NCI-H748 (cell line): ENCODE measurements around the gene SULT2B1.

Experiments used
- DNase-seq: peaks from one replicate; lab custom pipeline; 2025; ENCODE audit not compliant: unreplicated experiment; lab: John Stamatoyannopoulos, UW

The SULT2B1 gene

DNA sequence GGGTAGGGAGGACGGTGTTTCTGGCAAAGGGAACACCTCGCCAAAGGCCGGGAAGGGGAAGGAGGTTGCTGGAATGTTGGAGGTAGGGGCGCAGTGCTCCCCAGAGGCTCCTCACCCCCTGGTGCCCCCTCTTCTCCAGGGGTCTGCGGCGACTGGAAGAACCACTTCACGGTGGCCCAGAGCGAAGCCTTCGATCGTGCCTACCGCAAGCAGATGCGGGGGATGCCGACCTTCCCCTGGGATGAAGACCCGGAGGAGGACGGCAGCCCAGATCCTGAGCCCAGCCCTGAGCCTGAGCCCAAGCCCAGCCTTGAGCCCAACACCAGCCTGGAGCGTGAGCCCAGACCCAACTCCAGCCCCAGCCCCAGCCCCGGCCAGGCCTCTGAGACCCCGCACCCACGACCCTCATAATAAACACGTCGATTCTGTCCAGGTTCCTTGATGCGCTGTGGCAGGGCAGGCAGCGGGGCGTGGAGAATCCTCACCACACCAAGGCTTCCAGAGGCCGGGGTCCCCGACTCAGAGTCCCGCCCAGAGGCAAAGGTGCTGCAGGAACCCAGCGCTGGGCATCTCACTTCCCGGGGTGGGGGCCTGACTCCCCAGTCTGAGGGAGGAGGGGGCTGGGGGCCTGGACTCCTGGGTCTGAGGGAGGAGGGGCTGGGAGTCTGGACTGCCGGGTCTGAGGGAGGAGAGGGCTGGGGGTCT is 47.2 kb downstream of the SULT2B1 start:
- no peak for DNase-seq

DNA sequence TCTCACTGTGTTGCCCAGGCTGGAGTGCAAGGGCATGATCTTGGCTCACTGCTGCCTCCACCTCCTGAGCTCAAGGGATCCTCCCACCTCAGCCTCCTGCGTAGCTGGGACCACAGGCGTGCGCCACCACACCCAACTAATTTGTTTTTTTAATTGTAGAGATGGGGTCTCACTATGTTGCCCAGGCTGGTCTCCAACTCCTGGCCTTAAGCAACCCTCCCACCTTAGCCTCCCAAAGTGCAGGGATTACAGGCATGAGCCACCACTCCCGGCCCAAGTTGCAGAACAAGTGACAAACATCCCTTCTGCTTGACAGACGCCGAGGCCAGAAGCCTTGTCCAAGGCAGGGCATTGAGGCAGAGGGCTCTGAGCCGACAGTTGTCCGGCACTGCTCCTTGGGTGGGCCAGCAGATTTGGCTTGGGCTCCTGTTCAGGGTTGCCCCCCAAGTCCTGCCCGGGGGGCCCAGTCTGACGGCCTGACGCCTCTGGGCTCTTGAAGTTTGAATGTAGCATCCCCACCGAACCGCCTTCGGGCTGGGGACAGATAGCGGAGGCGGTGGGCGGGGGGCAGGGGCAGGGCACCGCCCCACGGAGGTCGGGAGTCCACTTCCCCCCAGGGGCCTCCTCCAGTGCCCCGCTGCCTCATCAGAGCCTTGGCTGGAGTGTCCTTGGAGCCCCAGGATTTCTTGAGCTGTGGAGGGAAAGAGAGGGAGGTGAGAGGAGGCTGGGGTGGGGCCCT is 48.9 kb downstream of the SULT2B1 start:
- no peak for DNase-seq

GRCh38 chr19:48603001-48603400 is 51.0 kb downstream of the SULT2B1 start:
- DNase-seq, result no peak

- no peak for DNase-seq
Observed at GRCh38 chr19:48603449-48603848, 51.5 kb downstream of the SULT2B1 start.

DNA sequence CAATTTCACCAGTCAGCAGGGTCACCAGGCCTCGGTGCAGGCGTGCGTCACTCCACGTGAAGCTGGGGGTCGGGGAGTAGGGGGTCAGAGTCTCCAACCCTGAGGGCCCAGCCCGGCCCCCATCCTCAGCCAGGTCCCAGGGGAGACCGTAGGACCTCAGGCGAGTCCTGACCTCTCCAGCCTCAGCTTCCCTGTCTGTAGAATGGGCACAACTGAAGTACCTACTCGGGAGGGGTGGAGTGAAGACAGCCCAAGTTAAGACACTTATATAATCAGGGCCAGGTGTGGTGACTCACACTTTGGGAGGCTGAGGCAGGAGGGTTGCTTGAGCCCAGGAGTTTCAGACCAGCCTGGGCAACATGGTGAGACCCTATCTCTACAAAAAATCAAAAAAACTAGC is 51.9 kb downstream of the SULT2B1 start:
- DNase-seq, result no peak

- no peak for DNase-seq
Observed at GRCh38 chr19:48606463-48607358, 54.7 kb downstream of the SULT2B1 start, which contains the start of gene SPACA4. SPACA4 (plus strand) TSS chr19:48606742; CDS start chr19:48606979, 237 bp downstream.

GRCh38 chr19:48607359-48607755 is 55.4 kb downstream of the SULT2B1 start:
- no peak for DNase-seq

- peak; percentile 80 for DNase-seq
Observed at GRCh38 chr19:48608798-48609263, 56.9 kb downstream of the SULT2B1 start.

DNA sequence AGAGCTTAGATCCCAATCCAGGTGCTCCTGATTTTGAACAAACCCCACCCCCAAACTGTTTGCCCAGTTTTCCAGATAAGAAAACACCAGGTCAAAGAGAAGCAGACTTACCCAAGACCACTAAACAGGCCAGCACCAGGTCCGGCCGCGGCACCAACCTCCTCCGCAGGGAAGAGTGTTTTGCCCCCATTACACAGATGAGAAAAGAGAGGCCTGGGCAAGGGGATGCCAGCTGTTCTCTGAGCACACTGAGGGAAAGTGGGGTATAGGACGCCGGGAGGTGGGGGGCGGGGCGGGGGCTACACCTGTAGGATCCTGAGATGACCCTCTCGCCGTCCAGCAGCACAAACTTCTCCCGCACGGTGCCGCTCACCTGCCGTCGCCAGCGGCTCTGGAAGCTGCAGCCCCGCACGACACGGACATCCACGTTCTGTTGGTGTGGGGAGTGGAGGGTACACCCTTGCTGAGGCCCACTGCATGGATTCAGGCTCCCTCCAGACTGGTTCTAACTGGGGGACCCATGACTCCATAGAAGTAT is 57.7 kb downstream of the SULT2B1 start:
- no peak for DNase-seq

DNA sequence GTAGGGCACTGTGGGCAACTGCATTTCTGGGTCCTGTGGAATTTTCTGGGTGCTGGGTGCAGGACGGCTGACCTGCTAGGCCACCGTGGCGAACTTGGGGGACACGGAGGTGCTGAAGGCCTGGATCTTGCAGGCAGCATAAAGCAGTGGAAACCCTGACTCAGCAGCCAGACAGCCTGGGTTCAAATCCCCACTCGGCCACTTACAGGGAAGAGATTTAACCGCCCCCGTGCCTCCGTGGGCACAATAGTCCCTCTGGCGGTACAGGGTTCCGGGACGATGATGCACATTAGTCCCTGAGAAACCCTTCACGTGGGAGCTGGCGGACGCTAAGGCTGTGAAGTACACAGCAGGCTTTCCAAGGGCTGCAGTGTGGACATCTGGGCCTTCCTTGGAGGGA is 59.9 kb downstream of the SULT2B1 start:
- DNase-seq, result no peak

DNA sequence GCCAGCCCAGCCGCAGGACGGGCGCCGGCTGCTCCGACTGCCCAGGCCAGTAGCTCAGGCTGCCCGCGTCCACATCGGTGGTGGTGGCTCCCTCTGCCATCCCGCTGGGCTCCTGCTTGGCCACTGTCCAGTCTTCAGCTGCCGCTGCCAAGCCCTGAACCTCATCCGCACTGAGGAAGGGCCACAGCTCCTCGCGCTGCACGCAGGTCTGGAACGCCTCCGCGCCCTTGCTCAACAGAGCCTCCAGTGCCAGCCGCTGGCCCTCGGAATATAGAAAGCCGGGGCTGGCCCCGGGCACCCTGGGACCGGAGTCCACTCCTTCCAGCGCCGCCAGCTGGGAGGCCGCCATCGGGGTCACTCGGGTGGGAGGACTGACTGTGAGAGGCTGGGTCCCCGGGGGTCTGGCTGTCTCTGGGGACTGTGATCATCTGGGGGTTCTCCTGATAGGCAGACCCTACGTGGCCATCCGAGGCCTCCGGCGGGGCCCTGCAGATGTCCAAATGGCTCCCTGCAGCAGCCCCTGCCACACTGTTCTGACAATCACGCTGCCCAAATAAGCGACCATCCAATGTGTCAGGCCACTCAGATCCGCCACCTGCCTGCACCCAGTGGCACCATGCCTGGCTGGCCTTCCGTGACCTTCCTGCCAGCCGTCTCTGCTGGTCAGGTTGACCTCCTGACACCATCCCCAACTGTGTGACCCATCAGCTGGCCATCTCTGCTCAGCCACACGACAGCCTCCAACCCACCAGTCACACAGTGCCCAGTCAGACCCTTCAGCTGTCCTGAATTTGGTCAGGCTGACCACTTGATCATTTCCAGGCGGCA is 61.3 kb downstream of the SULT2B1 start:
- DNase-seq, result no peak

GRCh38 chr19:48613852-48614435 is 62.0 kb downstream of the SULT2B1 start:
- no peak for DNase-seq

DNA sequence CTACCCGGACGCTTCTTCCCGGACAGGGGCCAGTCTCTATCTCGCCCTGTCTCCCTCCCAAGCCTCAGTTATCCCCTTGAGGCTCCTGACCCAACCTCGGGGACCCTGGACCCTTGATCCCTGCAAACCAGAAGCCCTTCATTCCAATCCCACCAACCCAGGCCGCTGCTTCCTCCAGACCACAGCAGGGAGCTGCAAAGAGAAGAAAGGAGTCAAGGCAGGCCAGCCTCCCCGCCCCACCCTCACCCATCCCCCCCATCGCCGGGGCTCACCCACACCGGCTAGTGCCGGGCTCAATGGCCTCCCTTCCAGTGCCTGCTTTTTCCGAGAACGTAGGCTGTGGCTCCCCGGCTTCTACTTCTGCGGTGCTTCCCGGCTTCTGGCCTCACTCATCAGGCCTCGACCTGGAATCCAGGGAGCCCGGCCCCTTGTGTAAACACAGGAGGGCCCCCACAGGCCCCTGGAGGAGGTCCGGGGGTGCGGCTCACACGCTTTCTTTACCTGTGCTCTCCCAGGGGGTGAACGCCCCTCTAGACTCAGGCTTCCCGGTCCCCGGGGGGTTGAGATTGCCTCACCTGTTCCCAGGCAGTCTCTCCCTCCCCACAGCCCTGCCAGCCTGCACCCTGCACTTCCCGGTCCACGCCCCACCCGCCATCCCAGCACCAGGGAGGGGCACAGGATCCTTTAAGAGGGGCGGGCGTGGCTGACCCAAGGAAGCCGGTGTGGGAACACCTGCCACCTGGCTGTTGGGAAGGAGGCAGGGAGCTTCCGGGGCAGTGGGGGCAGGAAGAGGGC is 62.7 kb downstream of the SULT2B1 start, which contains the start of gene FAM83E:
Gene FAM83E (minus strand): TSS at position 641 of the 795 bp plus-strand sequence. CDS start 1,704 bp downstream, outside the sequence.
- DNase-seq, result peak; percentile 83

- DNase-seq, result no peak
Observed at GRCh38 chr19:48615231-48616040, 63.5 kb downstream of the SULT2B1 start.

DNA sequence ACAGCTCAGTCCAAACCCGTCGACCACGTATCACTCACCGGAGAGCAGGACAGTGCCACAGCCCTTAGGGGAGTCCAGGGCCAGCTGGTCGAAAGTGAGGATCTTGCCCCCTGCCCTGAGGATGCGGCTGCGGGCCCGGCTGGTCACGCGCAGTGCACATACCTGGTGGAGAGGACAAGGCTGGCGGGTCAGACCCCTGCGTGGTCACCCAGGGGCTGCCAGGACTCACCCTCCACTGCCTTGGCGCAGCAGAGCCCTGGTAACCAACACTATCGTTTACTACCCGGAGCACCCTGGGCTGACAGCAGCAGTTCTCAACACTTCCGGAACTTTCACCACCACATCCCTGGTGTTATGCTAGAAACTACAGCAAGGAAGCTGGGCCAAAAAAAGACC is 64.1 kb downstream of the SULT2B1 start:
- DNase-seq, result no peak

GRCh38 chr19:48616491-48617056 is 64.6 kb downstream of the SULT2B1 start:
- DNase-seq, result no peak

- DNase-seq, result no peak
Observed at GRCh38 chr19:48617146-48617937, 65.4 kb downstream of the SULT2B1 start.
